ENCODE results near the gene PLCD3. TPM values are rescaled to one million over a fixed set of nuclear protein-coding genes. Genes with fewer than 3 reads are reported as not detected.

PLCD3 gene
- total RNA-seq, 6 experiments from 2014 or later, result 2.0 to 26.4 (median 3.0) TPM

DNA sequence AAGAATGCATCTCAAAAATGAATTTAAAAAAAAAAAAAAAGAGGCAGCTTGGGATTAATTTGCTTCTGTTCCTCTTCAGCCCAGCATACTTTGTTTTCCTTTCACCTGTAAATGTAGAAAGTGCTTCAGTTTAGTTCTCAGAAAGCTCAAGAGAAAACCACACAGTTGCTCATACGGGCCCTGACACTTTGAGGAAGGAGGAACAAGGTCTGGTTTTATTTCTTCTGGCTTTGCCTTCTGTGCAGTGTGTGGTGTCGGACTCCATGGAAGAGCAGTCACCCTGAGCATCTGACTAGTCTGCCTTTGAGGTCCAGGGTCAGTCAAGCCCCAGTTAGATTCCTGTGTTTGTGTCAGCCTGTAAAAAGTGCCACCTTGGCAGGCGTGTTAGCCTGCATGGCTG is 43.6 kb downstream of the PLCD3 start:
- ATAC-seq (no peak), DNase-seq (no peak)
- WGBS (ENCODE audit: insufficient coverage, low coverage, low lambda C conversion rate, missing lambda C conversion rate), result 65% methylated on average over 2 of the region's 3 CpGs
- intact Hi-C loops (cut with DNase I), result no loop called here
- Histone ChIP-seq H3K27ac (peak overlapping the region in 2 of 3 donors; percentile 91 to 95), H3K4me1 (peaks cover 0 to 64% (median 29%) of the 10 kb centered on the region in 4 donors), H3K36me3 (peaks cover 0 to 47% (median 7%) of the 10 kb centered on the region in 4 donors), H3K4me3 (no peak overlapping the region), H3K27me3 (no peaks in the 10 kb centered on the region), H3K9me3 (no peaks in the 10 kb centered on the region)
- TF ChIP-seq POLR2A (IDR thresholded peaks at IDR 0.05), result no peak

DNA sequence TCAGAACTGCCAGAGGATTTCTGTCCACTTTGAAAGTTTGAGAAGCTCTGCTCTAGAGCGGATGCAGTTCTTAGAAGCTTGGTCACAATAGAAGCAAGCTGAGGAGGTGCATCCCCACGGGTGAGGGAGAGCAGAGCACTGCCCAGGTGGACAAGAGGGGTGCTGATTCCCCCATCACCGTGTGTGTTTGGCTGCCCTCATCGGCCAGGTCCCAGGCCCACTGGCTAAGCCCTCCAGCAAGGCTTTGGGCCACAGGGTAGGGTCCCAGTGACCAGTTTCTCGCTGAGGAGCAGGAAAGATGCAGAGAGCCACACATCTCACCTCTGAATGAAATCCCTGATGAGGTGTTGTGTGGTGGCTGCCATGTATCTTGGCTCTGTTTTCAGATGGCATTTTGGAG is 44.3 kb downstream of the PLCD3 start:
- Histone ChIP-seq H3K4me3 (no peak overlapping the region), H3K9me3 (no peaks in the 10 kb centered on the region), H3K4me1 (peaks cover 0 to 57% (median 23%) of the 10 kb centered on the region in 4 donors), H3K27ac (peak overlapping the region in 2 of 3 donors; percentile 91 to 95), H3K36me3 (peaks cover 0 to 54% (median 10%) of the 10 kb centered on the region in 4 donors), H3K27me3 (no peaks in the 10 kb centered on the region)
- WGBS (ENCODE audit: insufficient coverage, low coverage, low lambda C conversion rate, missing lambda C conversion rate), result 80% methylated on average over 3 of the region's 5 CpGs
- intact Hi-C loops (cut with DNase I), result no loop called here
- ATAC-seq (peak in 1 of 4 donors; percentile 5), DNase-seq (no peak)
- TF ChIP-seq, protein P1, sequence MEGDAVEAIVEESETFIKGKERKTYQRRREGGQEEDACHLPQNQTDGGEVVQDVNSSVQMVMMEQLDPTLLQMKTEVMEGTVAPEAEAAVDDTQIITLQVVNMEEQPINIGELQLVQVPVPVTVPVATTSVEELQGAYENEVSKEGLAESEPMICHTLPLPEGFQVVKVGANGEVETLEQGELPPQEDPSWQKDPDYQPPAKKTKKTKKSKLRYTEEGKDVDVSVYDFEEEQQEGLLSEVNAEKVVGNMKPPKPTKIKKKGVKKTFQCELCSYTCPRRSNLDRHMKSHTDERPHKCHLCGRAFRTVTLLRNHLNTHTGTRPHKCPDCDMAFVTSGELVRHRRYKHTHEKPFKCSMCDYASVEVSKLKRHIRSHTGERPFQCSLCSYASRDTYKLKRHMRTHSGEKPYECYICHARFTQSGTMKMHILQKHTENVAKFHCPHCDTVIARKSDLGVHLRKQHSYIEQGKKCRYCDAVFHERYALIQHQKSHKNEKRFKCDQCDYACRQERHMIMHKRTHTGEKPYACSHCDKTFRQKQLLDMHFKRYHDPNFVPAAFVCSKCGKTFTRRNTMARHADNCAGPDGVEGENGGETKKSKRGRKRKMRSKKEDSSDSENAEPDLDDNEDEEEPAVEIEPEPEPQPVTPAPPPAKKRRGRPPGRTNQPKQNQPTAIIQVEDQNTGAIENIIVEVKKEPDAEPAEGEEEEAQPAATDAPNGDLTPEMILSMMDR (IDR thresholded peaks at IDR 0.05), result no peak
- no peak for TF ChIP-seq POLR2A (IDR thresholded peaks at IDR 0.05)

DNA sequence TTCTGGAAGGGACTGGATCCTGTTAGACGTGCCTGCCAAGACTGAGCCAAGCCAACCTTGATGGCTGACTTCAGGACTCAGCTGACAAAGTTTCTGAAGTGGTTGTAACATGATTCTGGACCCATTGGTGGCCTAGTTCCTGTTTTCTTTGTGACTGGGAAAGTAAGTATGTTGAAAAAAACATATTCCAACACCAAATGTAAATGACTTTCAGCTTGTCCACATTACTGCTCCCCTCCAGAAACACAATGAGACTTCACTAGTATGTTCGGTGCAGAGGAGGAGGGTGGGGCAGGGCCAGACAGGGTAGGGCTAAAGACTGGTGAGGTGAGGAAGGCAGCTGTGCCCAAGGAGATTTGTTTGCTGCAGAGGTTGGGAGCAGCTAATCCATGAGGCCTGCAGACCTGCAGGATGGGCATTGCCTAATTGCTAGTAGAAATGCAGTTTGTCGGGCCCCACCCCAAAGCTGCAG is 44.8 kb downstream of the PLCD3 start:
- H3K4me3 ChIP-seq, result no peak overlapping the region
- intact Hi-C loops (cut with DNase I), result no loop called here
- peak; percentile 11 to 57 (median 54) for ATAC-seq

DNA sequence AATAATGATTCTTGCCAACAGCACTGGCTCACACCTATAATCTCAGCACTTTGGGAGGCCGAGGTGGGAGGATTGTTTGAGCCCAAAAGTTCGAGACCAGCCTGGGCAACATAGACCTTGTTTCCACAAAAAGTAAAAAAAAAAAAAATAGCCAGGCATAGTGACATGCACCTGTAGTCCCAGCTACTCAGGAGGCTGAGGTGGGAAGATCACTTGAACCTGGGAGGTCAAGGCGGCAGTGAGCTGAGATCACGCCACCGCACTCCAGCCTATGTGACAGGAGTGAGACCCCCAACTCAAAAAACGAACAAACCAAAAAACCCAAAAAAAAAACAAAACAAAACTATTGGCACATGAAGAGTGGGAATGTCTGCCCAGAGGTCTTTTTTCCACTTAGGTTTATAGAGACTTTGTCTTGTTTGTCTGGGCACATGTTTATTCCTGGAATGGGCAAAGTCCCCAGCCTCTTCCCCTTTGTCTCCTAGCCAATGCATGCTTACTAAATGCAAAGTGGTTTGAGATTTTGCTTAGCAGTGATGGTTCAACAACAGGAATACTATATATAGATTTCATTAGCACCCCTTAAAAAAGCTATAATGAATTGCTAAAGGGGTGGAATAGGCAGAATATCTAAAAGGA is 45.3 kb downstream of the PLCD3 start:
- intact Hi-C loops (cut with DNase I), result no loop called here
- peak overlapping the region; percentile 66 to 95 (median 91) for H3K27ac ChIP-seq
- ATAC-seq, result peak; percentile 78 to 89 (median 87)
- peak in 1 of 3 donors; percentile 73 for DNase-seq
- no peak for TF ChIP-seq POLR2A (IDR thresholded peaks at IDR 0.05)
- TF ChIP-seq, protein P1 (IDR thresholded peaks at IDR 0.05), result no peak
- H3K4me3 ChIP-seq, result no peak overlapping the region
- H3K9me3 ChIP-seq, result no peaks in the 10 kb centered on the region
- peaks cover 0 to 47% (median 19%) of the 10 kb centered on the region in 4 donors for H3K4me1 ChIP-seq
- H3K36me3 ChIP-seq, result peaks cover 5 to 63% (median 18%) of the 10 kb centered on the region in 4 donors
- H3K27me3 ChIP-seq, result no peaks in the 10 kb centered on the region
- 23% methylated on average over 6 of the region's 6 CpGs for WGBS (ENCODE audit: insufficient coverage, low coverage, low lambda C conversion rate, missing lambda C conversion rate)

More for the DNA sequence above, 44.8 kb downstream of the PLCD3 start:
- Histone ChIP-seq H3K27me3 (no peaks in the 10 kb centered on the region), H3K36me3 (peaks cover 0 to 58% (median 14%) of the 10 kb centered on the region in 4 donors), H3K4me1 (peaks cover 0 to 52% (median 22%) of the 10 kb centered on the region in 4 donors), H3K27ac (peak overlapping the region; percentile 66 to 95 (median 91)), H3K9me3 (no peaks in the 10 kb centered on the region)
- DNase-seq, result no peak
- no peak for TF ChIP-seq POLR2A (IDR thresholded peaks at IDR 0.05)
- TF ChIP-seq, protein P1 (IDR thresholded peaks at IDR 0.05), result no peak
- 25% methylated on average over 1 of the region's 3 CpGs for WGBS (ENCODE audit: insufficient coverage, low coverage, low lambda C conversion rate, missing lambda C conversion rate)

DNA sequence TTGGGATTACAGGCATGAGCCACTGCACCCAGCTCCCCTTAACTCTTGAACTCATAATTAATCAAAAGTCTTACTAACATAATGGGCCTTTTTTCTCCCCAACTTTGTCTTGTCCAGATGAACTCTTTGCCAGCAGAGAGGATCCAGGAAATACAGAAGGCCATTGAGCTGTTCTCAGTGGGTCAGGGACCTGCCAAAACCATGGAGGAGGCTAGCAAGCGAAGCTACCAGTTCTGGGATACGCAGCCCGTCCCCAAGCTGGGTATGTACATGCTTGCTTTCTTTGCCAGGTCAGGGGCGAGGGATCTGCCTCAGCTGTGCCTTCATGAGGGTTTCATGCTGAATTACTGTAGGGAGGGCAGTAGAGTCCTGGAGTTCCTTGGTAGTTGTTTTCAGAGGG is 45.9 kb downstream of the PLCD3 start:
- Histone ChIP-seq H3K4me1 (peaks cover 0 to 41% (median 16%) of the 10 kb centered on the region in 4 donors), H3K9me3 (no peaks in the 10 kb centered on the region), H3K27me3 (no peaks in the 10 kb centered on the region), H3K36me3 (peaks cover 5 to 65% (median 21%) of the 10 kb centered on the region in 4 donors), H3K4me3 (no peak overlapping the region), H3K27ac (peak overlapping the region; percentile 66 to 95 (median 91))
- WGBS (ENCODE audit: insufficient coverage, low coverage, low lambda C conversion rate, missing lambda C conversion rate), result 83% methylated on average over 1 of the region's 4 CpGs
- no peak for DNase-seq
- TF ChIP-seq, protein P1 (IDR thresholded peaks at IDR 0.05), result no peak
- TF ChIP-seq POLR2A (IDR thresholded peaks at IDR 0.05), result no peak
- intact Hi-C loops (cut with DNase I), result no loop called here
- peak in 3 of 4 donors; percentile 4 to 22 (median 10) for ATAC-seq

Data from right lobe of liver (tissue), 6 donors.